ACC112 (cell line): ENCODE measurements around the gene ANKRD33.
A peak's percentile ranks its signal among the peaks of the same experiment; 100 is the strongest.

ENCODE experiments used
- H2AFZ ChIP-seq: fragments of 200-600 bp; sonication (generic); one replicate; pipeline ENCODE4 v1.6.0; 2017; ENCODE audit warnings: antibody characterized with exemption, low read length; ENCODE audit not compliant: unreplicated experiment
- H3K27ac ChIP-seq: fragments of 200-600 bp; sonication (generic); 2 replicates; pipeline ENCODE4 v1.5.1; 2014; ENCODE audit warnings: low read depth, mild to moderate bottlenecking, antibody characterized with exemption, low read length, moderate library complexity
- H3K27me3 ChIP-seq: fragments of 200-600 bp; sonication (generic); 2 replicates; pipeline ENCODE4 v1.6.1; 2014; ENCODE audit warnings: mild to moderate bottlenecking, antibody characterized with exemption, low read length, moderate library complexity, mixed read lengths; ENCODE audit not compliant: insufficient read depth
- H3K36me3 ChIP-seq: fragments of 200-600 bp; sonication (generic); 2 replicates; pipeline ENCODE4 v1.6.1; 2016; ENCODE audit warnings: mild to moderate bottlenecking, antibody characterized with exemption, low read length, moderate library complexity, mixed read lengths; ENCODE audit not compliant: insufficient read depth
- H3K4me1 ChIP-seq: fragments of 200-600 bp; sonication (generic); one replicate; pipeline ENCODE4 v1.6.1; 2016; ENCODE audit warnings: low read length, mixed read lengths; ENCODE audit not compliant: insufficient read depth, unreplicated experiment, control insufficient read depth
- H3K4me3 ChIP-seq: fragments of 200-600 bp; sonication (generic); 2 replicates; pipeline ENCODE4 v1.5.1; 2014; ENCODE audit warnings: mild to moderate bottlenecking, low read depth, low read length
- H3K79me2 ChIP-seq: fragments of 200-600 bp; sonication (generic); one replicate; pipeline ENCODE4 v1.6.0; 2016; ENCODE audit warnings: low read length; ENCODE audit not compliant: control insufficient read depth, unreplicated experiment, insufficient read depth

Gene ANKRD33

GRCh38 chr12:51922146-51922545, 34.2 kb downstream of the ANKRD33 start:
- Histone ChIP-seq H3K27me3 (no peaks in the 10 kb centered on the region), H2AFZ (no peak overlapping the region), H3K4me3 (no peak overlapping the region), H3K27ac (no peak overlapping the region), H3K36me3 (no peaks in the 10 kb centered on the region), H3K79me2 (no peaks in the 10 kb centered on the region), H3K4me1 (peaks cover 16% of the 10 kb centered on the region)

GRCh38 chr12:51922762-51923505, 35.0 kb downstream of the ANKRD33 start:
- Histone ChIP-seq H3K4me1 (peaks cover 16% of the 10 kb centered on the region), H3K4me3 (peak overlapping the region; percentile 54; the same call in 1 of the 2 replicates), H3K27me3 (no peaks in the 10 kb centered on the region), H3K27ac (peak overlapping the region; percentile 36; the same call in 1 of the 2 replicates), H2AFZ (peak overlapping the region; percentile 98), H3K36me3 (no peaks in the 10 kb centered on the region), H3K79me2 (no peaks in the 10 kb centered on the region)

- Histone ChIP-seq H3K4me3 (peak overlapping the region; percentile 54; the same call in 1 of the 2 replicates), H3K27ac (no peak overlapping the region), H3K36me3 (no peaks in the 10 kb centered on the region), H3K27me3 (no peaks in the 10 kb centered on the region), H2AFZ (peak overlapping the region; percentile 98), H3K79me2 (no peaks in the 10 kb centered on the region), H3K4me1 (peaks cover 16% of the 10 kb centered on the region)
Measured at GRCh38 chr12:51923506-51924365, 35.8 kb downstream of the ANKRD33 start.

- Histone ChIP-seq H3K79me2 (no peaks in the 10 kb centered on the region), H3K27ac (no peak overlapping the region), H2AFZ (no peak overlapping the region), H3K4me3 (no peak overlapping the region), H3K27me3 (no peaks in the 10 kb centered on the region), H3K36me3 (no peaks in the 10 kb centered on the region), H3K4me1 (peaks cover 16% of the 10 kb centered on the region)
Measured at GRCh38 chr12:51924551-51925319, 36.8 kb downstream of the ANKRD33 start.

- Histone ChIP-seq H3K4me1 (peaks cover 16% of the 10 kb centered on the region), H3K27ac (no peak overlapping the region), H3K79me2 (no peaks in the 10 kb centered on the region), H2AFZ (no peak overlapping the region), H3K4me3 (no peak overlapping the region), H3K27me3 (no peaks in the 10 kb centered on the region), H3K36me3 (no peaks in the 10 kb centered on the region)
Measured at GRCh38 chr12:51925346-51926063, 37.6 kb downstream of the ANKRD33 start.

- no peaks in the 10 kb centered on the region for H3K79me2 ChIP-seq
- H2AFZ ChIP-seq = no peak overlapping the region
- H3K27me3 ChIP-seq = no peaks in the 10 kb centered on the region
- H3K4me3 ChIP-seq = no peak overlapping the region
- peaks cover 16% of the 10 kb centered on the region for H3K4me1 ChIP-seq
- H3K27ac ChIP-seq = no peak overlapping the region
- H3K36me3 ChIP-seq = no peaks in the 10 kb centered on the region
Measured at GRCh38 chr12:51926064-51926632, 38.2 kb downstream of the ANKRD33 start.

- peaks cover 16% of the 10 kb centered on the region for H3K4me1 ChIP-seq
- no peak overlapping the region for H3K27ac ChIP-seq
- no peaks in the 10 kb centered on the region for H3K36me3 ChIP-seq
- no peak overlapping the region for H3K4me3 ChIP-seq
- no peaks in the 10 kb centered on the region for H3K27me3 ChIP-seq
- H3K79me2 ChIP-seq = no peaks in the 10 kb centered on the region
- H2AFZ ChIP-seq = no peak overlapping the region
Measured at GRCh38 chr12:51926718-51927117, 38.8 kb downstream of the ANKRD33 start.

GRCh38 chr12:51932218-51933076, 44.5 kb downstream of the ANKRD33 start:
- H2AFZ ChIP-seq = no peak overlapping the region

GRCh38 chr12:51934080-51934479, 46.2 kb downstream of the ANKRD33 start:
- H3K27me3 ChIP-seq = no peaks in the 10 kb centered on the region
- H2AFZ ChIP-seq = no peak overlapping the region
- no peak overlapping the region for H3K4me3 ChIP-seq
- no peaks in the 10 kb centered on the region for H3K79me2 ChIP-seq
- no peak overlapping the region for H3K27ac ChIP-seq
- no peaks in the 10 kb centered on the region for H3K4me1 ChIP-seq
- H3K36me3 ChIP-seq = no peaks in the 10 kb centered on the region

More at GRCh38 chr12:51932218-51933076, 44.5 kb downstream of the ANKRD33 start:
- Histone ChIP-seq H3K4me1 (no peaks in the 10 kb centered on the region), H3K27me3 (no peaks in the 10 kb centered on the region), H3K4me3 (no peak overlapping the region), H3K36me3 (no peaks in the 10 kb centered on the region), H3K79me2 (no peaks in the 10 kb centered on the region), H3K27ac (no peak overlapping the region)
